ENCODE results near the gene ATP6V0C.

GRCh38 chr16:2498531-2499253 lies 15.1 kb upstream of the ATP6V0C start:
- TF ChIP-seq CTCF (IDR thresholded peaks at IDR 0.05) = no peak
- no peak for TF ChIP-seq MYBL2 (CRISPR knock-in tag; IDR thresholded peaks at IDR 0.05)
- no peak for TF ChIP-seq GABPB1 (CRISPR knock-in tag; IDR thresholded peaks at IDR 0.05)
